ENCODE measurements around the gene TTC9C.
"Not testable (repeated sequence)": the region's sequence is repeated elsewhere in the genome, so short reads cannot be mapped to it uniquely, and the experiment has no call there.

DNA sequence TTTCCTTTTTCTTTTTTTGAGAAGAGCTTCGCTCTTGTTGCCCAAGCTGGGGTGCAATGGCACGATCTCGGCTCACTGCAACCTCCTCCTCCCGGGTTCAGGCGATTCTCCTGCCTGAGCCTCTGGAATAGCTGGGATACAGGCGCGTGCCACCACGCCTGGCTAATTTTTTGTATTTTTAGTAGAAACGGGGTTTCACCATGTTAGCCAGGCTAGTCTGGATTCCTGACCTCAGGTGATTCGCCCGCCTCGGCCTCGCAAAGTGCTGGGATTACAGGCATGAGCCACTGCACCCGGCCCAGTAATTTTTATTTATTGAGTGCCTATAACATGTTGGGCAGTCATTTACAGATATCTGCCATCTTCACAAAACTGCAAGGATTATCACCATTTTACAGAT is 1.8 kb downstream of the TTC9C start:
- TF ChIP-seq CTCF (IDR thresholded peaks at IDR 0.05; ENCODE audit: low read depth, low read length, poor library complexity, severe bottlenecking); EZH2phosphoT487 (IDR thresholded peaks at IDR 0.05; ENCODE audit: borderline replicate concordance, low read length): not testable (repeated sequence)
